GM18502 (cell line): Measurements from ENCODE around the gene ETV7.

ENCODE experiments used
- ATAC-seq: cut with Tn5 transposase; IDR thresholded peaks from one replicate; pipeline ENCODE4 v1.9.1; 2021; ENCODE audit warnings: mild to moderate bottlenecking; ENCODE audit not compliant: unreplicated experiment, poor library complexity

Gene ETV7

DNA sequence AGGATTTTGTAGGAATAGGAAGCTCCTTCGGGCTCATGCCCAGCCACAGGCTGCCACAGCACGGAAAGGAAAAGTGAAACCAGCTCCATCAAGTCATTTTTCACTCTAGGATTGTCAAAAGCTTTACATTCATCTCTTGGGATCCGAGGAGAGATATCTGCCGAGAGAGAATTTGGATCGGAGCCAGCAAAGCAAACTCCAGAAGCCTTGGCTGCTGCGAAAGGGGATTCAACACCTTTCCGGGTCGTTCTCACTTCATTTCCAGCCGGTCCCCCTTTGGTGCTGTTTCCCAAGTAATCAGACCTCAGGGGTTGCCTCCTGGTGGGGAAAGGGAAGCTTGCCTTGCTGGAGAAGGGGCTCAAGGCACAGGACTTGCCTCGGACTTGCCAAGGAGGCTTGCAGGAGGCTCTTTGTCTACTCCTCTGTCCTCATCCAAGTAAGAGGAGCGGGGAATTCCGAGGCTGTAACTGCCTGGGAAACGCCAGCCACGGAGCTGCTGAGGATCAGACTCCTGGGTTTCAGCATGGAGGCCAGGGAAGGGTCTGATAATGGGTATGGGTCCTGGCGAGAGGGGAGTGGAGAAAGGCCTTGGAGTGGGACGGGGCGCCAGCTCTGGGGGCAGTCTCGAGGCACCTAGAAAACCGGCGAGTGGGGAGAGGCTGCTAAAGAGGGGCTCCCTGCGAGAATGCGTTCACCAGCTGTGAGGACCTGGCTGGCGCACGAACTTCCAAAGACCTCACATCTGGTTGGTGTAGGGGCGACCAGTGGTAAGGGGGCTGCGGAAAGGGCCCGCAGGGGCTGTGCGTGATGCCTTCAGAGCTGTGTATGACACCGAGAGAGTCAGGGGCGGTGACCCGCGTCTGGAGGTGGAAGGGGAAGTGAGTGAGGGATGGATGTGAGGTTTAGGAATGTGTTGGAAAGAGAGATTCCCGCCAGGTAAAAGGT, 702 bp downstream of the ETV7 start:
- no peak for ATAC-seq

GRCh38 chr6:36384095-36384494, 3.4 kb downstream of the ETV7 start:
- no peak for ATAC-seq

GRCh38 chr6:36383606-36384005, 3.9 kb downstream of the ETV7 start:
- ATAC-seq, result no peak

DNA sequence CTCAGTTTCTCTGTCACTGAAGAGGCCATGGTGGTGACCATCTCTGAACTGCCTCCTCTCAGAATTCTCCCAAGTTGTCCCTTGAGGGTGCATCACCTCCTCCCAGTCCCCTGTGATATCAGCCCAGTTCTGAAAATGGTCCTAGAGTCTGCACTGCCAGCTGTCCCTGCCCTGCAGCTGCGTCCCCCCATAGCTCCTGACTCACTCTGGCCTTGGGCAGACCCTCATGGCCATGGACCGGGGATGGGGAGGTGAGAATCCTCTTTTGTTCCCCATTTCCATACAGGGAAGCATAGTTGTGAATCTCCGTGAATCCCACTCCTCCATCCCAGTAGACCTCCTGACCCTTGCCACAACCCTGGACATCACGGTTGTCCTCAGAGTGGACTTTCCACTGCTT, 4.5 kb downstream of the ETV7 start:
- no peak for ATAC-seq

- ATAC-seq, result no peak
Measured at GRCh38 chr6:36381502-36382389, 5.7 kb downstream of the ETV7 start.

DNA sequence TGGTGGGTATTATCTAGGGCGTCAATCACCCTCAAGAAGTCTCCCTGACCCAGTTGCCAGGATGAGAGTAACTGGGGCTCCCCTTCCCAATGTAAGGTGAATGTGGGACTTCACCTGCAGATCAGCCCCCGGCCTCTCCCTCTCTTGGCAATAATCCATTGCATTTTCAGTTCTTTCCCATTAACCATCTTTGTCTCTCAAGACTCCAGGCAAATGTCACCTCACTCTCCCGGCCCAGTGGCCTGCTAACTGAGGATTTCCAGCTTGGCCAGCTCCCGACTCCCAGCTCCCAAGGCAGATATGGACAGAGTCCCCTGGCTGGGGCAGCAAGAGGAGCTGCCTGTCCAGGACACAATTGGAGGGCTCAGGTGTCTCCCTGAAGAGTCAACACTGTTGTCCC, 7.3 kb downstream of the ETV7 start:
- ATAC-seq, result no peak

- ATAC-seq, result no peak
Measured at GRCh38 chr6:36378936-36379335, 8.5 kb downstream of the ETV7 start.

DNA sequence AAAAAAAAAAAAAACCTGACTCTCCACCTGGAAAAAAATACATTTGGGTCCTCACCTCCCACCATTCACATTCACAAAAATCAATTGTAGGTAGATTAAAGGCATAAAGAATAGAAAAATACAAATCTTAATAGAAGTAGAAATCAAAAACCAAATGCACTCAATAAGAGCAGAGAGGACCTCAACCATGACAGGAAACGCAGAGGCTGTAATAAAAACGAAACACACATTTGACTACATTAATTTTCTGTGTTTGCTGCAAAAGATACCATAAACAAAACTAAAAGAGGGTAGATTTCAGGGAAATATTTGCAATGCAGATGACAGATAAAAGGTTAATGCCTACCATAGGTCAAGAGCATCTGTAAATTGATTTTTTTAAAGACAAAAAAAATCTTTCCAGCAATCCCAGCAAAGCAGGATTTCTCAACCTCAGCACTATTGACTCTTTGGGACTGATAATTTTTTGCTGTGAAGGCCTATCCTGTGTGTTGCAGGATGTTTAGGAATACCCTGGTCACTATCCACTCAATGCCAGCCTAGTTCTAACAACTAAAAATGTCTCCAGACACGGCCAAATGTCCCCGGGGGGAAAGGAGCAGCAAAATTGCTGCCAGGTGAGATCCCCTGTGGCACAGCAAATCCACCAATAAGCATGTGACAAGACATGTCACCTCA, 9.1 kb downstream of the ETV7 start:
- no peak for ATAC-seq

GRCh38 chr6:36377594-36377993, 9.9 kb downstream of the ETV7 start:
- no peak for ATAC-seq

DNA sequence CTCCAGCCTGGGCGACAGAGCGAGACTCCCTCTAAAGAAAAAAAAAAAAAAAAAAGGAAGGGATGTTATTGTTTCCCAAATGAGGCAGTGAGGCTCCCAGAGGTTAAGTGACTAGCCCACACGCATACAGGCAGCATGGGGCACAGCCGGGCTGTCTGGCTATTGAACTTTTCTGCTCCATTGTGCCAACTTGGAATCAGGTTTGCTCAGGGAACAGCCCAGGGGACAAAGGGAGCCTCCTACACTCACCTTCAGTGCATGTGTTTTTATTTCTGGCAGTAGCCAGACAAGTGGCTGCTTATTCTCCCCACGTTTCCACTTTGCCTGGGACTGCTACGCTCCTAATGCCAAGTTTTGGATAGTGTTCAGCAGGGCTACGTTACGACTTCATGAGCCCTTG, 10.7 kb downstream of the ETV7 start:
- no peak for ATAC-seq

DNA sequence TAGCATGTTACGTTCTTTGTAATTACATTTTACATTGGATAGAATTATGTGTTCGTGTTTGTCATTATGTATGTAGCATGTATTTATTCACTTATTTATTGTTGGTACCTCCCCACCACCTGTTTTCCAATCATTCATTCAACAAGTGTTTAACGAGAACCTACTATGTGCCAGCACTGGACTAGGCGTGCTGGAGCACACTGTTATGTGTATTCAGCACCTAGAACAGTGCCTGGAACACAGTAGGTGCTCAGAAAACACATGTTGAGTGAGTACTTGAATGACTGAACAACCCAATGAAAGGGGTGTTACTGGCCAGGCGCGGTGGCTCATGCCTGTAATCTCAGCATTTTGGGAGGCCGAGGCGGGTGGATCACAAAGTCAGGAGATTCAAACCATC, 11.3 kb downstream of the ETV7 start:
- ATAC-seq, result no peak

DNA sequence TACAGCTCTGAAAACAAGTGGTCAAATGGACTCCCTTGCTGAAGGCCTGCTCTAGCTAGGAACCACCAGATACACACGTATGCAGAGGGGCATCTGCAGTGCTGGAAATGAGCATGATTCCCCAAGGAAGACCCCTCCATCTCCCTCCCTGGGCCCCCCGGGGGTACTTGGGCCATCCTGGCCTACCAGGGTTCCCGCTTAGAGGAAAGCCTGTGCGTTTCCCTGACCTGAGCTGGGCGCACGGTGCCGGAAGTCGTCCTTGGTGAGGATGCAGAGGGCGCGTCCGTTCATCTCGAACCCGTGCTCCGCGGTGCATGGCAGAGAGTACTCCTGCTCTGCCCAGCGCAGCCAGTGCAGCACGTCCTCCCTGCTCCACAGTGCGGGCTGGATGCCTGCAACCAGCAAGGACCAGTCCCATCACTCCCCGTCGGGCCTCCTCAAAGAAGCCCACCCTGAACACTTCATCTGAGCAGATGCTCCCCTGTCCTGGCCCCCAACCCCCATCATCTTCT, 11.8 kb downstream of the ETV7 start:
- ATAC-seq, result no peak

DNA sequence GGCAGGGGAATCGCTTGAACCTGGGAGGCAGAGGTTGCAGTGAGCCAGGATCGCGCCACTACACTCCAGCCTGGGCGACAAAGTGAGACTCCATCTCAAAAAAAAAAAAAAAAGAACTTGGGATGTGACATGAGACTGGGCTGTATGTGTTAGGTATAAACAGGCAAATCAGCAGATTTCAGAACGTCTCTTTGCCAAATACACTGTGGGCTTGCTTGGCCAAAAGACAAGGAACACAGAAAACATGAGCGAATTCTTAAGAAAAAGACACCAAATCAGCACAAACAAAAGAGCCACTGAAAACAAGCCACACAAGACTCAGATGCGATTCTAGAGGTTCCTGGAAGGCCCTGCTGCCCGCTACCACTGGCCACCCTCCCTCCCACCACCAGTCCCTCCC, 12.5 kb downstream of the ETV7 start:
- no peak for ATAC-seq

- no peak for ATAC-seq
Measured at GRCh38 chr6:36374194-36374593, 13.3 kb downstream of the ETV7 start.

DNA sequence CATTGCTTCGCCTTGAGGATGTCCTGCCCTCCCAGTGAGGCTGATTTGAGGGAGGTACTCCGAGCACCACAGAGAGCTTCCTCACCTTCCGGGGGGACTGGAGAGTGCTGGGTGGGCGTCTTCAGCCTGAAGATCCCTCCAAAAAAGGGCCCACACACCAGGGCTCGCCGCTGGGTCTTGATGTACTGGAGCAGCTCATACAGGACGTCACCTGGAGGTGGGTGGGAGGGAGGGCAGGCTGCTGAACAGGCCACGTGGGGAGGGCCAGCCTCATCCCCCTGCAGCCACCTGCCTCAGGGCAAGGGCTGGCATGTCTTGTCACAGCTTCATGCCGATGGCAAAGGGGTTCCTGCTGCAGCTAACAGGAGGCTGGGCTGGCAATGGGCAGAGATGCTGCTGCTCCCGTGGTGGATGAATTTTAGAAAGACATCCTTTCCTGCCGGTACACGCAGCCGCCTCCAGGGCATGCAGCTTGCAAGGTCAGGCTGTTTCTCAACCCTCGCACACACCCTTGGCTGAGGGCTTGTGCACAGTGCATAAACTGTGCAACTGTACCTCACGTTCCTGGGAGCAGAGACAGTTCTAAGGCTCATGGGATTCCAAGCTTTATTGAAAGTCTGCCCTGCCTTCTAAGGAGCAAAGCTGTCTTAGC, 14.0 kb downstream of the ETV7 start:
- no peak for ATAC-seq

DNA sequence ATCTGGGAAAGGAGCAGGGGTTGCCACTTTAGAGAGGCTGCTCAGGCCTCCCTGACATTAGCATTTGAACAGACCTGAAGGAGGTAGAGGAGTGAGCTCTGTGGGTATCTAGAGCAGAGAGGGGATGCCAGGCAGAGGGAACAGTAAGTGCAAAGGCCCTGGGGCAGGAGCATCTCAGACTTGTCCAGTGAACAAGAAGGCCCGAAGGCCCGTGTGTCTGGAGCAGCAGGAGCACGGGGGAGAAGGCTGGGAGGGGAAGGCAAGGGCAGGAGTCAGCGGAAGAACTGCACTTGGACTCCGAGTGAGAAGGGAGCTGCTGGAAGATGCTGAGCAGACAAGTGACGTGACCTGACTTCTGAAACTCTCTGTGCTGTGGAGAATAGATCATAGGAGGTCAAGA, 15.4 kb downstream of the ETV7 start:
- no peak for ATAC-seq

GRCh38 chr6:36371211-36371610, 16.3 kb downstream of the ETV7 start:
- no peak for ATAC-seq

DNA sequence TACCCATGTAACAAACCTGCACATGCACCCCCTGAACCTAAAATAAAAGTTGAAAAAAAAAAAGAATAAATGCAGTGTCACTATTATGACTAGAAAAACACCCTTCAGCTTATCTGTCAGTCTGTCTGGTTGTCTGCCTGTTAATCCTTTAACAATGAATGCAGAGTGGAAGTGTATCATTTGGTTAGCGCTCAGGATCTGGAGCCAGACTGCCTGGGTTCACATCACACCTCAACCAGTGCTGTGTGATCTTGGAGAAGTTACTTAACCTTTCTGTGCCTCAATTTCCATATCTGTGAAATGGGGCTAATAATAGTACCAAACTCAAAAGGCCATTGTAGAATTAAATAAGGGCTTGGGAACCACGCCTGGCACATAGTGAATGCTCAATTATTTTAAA, 16.8 kb downstream of the ETV7 start:
- no peak for ATAC-seq

GRCh38 chr6:36368921-36369865, 18.3 kb downstream of the ETV7 start:
- no peak for ATAC-seq
